UCSD-AML1 (cell line): ENCODE results near the gene SERTAD1.
"Not testable (repeated sequence)": the region's sequence is repeated elsewhere in the genome, so short reads cannot be mapped to it uniquely, and the experiment has no call there.

Source experiments
- DNase-seq: peaks from one replicate; lab custom pipeline; 2025; ENCODE audit not compliant: unreplicated experiment; lab: John Stamatoyannopoulos, UW

Gene SERTAD1

DNA sequence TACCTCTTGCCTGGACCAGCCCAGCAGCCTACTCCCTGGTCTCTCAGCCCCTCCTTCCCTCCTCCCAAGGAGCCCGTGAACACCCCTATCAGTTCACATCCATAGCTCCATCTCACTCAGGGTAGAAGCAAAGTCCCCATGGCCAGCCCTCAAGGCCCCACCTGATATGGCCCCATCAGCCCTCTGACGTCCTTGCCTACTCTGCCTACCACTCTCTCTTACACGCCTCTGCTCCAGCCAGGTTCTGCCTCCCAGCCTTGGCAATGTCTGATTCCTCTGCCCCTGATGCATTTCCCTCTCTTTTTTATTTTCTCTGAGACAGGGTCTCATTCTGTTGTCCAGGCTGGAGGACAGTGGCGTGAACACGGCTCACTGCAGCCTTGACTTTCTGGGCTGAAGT is 26.2 kb upstream of the SERTAD1 start:
- no peak for DNase-seq

- DNase-seq, result no peak
These were observed 24.9 kb upstream of the SERTAD1 start for GRCh38 chr19:40450664-40451063.

- no peak for DNase-seq
These were observed 23.7 kb upstream of the SERTAD1 start for GRCh38 chr19:40449506-40449905.

DNA sequence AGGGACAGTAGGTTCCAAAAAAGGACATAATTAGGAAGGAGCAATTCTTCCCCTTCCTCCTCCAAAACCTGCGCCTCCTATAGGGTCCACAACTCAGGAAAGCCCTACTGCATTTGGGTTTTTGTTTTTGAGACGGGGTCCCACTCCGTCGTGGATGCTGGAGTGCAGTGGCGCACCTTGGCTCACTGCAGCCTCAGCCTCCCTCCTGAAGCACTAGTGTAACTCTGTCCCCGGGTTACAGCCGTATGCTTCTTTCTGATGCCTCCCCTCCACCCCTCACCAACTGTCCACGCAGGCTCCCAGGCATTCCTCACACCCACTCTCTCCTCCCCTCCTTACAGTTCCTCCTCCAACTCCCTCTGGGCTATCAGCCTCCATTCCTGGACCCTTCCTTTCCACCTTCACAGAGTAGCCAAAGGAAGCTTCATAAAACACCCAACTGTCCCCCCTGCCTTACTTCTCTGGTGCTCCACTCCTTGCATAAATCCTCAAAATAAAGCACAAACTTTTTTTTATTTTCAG is 20.5 kb upstream of the SERTAD1 start:
- DNase-seq, result no peak

GRCh38 chr19:40445780-40446262 is 20.0 kb upstream of the SERTAD1 start:
- DNase-seq, result no peak

GRCh38 chr19:40444825-40445312 is 19.1 kb upstream of the SERTAD1 start:
- no peak for DNase-seq

- peak; percentile 98 for DNase-seq
These were observed 18.4 kb upstream of the SERTAD1 start, which contains the start of gene SERTAD3 for GRCh38 chr19:40444000-40444824. Gene SERTAD3, minus strand, starts transcription at chr19:40444335. Its CDS starts 2,255 bp downstream, at chr19:40442080.

GRCh38 chr19:40443131-40443999 is 17.6 kb upstream of the SERTAD1 start:
- DNase-seq, result peak; percentile 100

DNA sequence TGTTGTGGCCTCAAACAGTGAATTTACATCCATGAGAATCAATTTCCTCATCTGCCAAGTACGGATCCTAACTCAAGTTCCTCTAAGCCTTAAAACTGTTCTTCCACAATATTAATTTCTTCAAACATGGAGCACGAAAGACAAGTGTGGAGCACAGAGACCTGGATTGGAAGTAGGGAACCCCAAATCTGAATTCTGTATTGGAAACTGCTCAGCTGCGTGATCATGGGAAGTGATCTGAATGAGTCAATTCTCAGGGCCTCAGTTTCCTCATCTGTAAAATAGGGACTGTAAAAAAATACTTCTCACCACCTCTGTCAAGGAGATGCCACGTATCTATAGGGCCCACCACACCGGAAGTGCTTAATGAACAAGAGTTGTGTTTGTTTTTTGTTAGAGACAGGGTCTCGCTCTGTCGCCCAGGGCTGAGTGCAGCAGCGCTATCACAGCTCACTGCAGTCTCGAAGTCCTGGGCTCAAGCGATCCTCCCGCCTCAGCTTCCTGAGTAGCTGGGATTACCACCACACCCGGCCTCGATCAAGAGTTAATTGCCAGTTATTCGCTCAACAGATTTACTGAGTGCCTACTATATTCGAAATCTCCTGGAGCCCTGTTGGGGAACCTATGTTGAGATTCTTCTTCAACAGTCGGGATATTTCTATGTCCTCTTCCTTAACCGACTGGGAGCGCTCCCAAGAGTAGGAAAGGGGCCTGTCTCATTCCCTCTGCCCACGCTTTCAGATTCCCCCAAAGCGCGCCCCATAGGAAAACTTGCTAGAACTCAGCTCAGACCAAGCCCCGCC is 16.7 kb upstream of the SERTAD1 start:
- DNase-seq, result no peak

DNA sequence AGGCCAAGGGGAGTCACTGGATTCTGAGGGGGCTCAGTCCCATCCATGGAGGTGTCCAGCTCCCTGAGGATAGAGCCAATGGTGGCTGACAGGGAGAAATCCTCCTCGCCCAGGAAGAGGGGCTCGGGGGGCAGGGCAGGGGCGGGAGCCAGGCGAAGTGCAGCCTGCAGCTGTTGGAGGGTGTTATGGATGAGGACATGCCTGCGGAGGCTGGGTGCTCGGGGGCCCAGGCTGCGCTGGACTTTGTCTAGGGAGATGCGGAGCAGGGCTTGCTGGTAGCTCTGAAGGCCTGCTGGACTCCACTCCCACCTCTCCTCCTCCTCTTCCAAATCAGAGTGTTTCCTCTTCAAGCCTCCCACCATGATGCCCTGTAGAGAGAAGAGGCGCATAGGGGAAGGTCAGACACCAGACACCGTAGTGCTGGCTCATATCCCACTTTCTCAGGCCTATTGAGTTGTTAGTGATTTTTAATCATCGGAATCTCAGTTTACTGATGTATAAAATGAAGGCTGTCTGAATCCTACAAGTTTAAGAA is 16.0 kb upstream of the SERTAD1 start:
- DNase-seq, result no peak

DNA sequence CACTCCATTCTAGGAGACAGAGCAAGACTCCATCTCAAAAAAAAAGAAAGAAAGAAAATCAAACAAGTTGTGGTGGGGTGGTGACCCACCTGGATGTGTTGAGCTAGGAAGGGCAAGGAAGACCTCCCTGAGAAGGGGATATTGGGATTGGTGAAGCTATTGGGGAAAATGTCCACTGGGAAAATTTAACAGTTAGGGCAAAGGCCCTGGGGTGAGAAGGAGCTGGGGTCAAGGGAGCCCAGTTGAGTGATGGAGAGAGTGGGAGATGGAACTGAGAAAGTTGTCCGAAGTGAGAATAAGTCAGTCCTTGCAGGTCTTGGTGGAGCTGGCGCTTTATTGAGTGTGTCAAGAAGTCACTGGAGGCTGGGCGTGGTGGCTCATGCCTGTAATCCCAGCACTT is 12.5 kb upstream of the SERTAD1 start:
- no peak for DNase-seq

DNA sequence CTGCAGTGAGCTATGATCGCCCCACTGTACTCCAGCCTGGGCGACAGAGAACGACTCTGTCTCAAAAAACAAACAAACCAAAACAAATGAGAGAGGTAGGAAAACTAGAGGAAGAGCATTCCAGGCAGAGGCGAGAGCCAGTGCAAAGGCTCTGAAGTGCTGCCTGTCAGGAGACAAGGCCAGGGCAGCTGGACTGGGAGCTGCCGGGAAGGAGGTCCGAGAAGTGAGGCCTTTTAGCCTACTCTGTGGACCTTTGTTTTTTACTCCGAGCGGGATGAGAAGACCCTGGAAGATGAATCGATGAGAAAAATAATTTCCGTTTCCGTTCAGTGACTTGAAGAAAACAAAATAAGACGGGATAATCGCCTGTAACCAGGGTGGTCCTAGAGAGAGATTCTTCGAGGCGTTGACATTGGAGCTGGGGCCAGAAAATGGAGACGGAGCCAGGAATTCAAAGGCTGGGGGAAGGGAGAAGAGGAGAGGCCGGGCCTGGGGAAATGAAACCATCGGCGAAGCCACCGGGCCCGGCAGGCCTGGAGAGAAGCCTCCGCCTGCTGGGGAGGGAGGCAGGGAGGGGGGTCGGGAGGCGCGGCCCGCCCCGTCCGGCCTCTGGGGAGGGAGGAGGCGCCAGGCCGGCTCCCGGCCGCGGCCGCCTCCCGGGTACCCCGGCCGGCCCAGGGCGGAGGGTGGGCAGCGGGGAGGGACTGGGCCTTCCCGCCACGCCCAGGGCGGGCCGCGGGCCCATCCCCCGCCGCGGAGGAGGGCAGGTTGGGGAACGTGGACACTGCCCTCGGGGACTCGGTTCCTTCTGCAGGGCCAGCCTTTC is 7.8 kb upstream of the SERTAD1 start:
- DNase-seq, result peak; percentile 87

GRCh38 chr19:40432760-40433159 is 7.0 kb upstream of the SERTAD1 start:
- not testable (repeated sequence) for DNase-seq

DNA sequence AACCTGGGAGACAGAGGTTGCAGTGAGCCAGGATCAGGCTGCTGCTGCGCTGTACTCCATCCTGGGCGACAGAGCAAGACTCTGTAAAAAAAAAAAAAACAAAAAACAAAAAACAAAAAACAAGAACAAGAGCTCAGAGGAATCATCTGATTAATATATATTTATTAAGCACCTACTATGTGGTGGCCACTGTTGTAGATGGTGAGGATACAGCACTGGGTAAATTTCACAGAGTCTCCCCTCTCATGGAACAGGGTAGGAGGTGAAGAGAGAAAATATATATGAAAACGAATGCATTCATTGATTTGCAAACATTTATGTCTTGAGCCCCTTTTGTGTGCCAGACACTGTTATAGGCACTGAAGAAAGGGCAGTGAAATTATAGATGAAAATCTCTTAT is 5.9 kb upstream of the SERTAD1 start:
- no peak for DNase-seq

DNA sequence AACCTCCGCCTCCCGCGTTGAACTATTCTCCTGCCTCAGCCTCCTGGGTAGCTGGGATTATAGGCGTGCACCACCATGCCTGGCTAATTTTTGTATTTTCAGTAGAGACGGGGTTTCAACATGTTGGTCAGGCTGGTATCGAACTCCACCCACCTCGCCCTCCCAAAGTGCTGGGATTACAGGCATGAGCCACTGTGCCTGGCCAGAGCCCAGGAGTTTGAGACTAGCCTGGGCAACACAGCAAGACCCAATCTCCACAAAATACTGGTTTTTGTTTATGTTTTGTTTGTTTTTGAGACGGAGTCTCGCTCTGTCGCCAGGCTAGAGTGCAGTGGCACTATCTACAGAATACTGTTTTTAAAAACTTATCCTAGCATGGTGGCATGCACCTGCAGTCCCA is 4.5 kb upstream of the SERTAD1 start:
- not testable (repeated sequence) for DNase-seq

DNA sequence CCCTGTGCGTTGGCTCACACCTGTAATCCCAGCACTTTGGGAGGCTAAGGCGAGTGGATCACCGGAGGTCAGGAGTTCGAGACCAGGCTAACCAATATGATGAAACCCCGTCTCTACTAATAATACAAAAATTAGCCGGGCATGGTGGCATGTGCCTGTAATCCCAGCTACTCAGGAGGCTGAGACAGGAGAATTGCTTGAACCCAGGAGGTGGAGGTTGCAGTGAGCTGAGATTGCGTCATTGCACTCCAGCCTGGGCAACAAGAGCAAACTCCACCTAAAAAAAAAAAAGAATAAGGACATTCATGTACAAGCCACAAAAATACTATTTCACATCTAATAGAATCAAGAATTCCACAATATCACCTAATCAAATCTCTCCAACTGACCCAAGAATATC is 2.4 kb upstream of the SERTAD1 start:
- DNase-seq, result not testable (repeated sequence)

DNA sequence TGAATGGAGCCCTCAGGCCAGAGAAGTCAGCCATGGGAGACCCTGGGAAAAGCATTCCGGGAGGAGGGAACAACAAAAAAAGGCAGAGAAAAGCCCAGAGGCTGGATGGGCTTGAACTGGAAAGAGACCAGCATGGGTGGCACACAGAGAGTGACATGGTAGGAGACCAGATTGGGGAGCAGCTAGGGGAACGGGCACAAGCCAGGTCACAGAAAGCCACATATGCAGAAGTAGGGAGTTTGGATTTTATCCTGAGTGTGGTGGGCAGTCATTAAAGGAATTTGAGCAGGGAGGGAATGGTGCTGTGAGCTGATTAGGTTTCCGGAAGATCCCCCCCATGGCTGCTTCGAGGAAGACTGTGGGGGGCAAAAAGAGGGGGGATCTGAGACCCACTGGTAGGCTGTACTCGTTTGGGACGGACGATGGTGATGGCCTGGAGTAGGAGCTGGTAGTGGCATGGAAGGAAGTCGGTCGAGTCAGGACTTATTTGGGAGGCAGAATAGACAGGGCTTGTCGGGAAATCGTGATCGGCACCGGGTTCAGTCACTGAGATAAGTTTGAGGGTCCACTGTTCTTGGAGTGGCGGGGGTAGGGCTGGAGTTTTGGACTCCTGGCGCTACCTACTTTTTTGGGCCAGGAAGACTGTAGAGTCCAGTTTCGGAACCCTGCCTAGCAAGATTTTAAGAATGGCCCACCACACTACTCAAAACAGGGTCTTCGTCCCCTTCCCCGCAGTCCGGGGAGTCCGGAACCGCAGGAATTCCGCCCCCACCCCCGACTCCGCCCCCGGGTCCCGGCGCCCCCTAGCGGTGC is 949 bp downstream of the SERTAD1 start:
- peak; percentile 57 for DNase-seq

- DNase-seq, result no peak
These were observed 1.9 kb downstream of the SERTAD1 start for GRCh38 chr19:40423938-40424337.
